ENCODE results near the gene GNB4. TPM values are rescaled to one million over a fixed set of nuclear protein-coding genes. Genes with fewer than 3 reads are reported as not detected.

Gene GNB4
- polyA plus RNA-seq, 1 of the 3 experiments (the other 2 are of a cell fraction) = 8.7 TPM

- no peak for TF ChIP-seq USF2 (IDR thresholded peaks at IDR 0.05; ENCODE audit: borderline replicate concordance, low read depth, low read length)
- TF ChIP-seq EZH2phosphoT487 (IDR thresholded peaks at IDR 0.05; ENCODE audit: borderline replicate concordance, low read depth) = no peak
- TF ChIP-seq GATA2 (CRISPR knock-in tag; IDR thresholded peaks at IDR 0.05) = no peak
- TF ChIP-seq IRF3 (IDR thresholded peaks at IDR 0.05; ENCODE audit: low read depth, low read length) = no peak
- no peak for TF ChIP-seq FOXJ3 (CRISPR knock-in tag; IDR thresholded peaks at IDR 0.05)
- TF ChIP-seq MAX (IDR thresholded peaks at IDR 0.05; ENCODE audit: low read depth) = peak; percentile 91
- TF ChIP-seq FOXM1 (IDR thresholded peaks at IDR 0.05; ENCODE audit: low read depth) = no peak
These were observed at the start of gene GNB4 (continued) for GRCh38 chr3:179451265-179452175.

- Histone ChIP-seq H3K4me1 (ENCODE audit: control insufficient read depth in 1 of 2, insufficient read depth in 2 of 2, low read depth in 1 of 2, low read length in 1 of 2) (no peaks in the 10 kb centered on the region), H3K27ac (ENCODE audit: low read depth in 2 of 2, low read length in 1 of 2) (no peak overlapping the region), H3K9me2 (no peaks in the 10 kb centered on the region), H3K4me2 (no peak overlapping the region), H3K79me2 (ENCODE audit: insufficient read depth) (no peaks in the 10 kb centered on the region), H3K9me3 (peaks cover 24% of the 10 kb centered on the region; the same call in 1 of the 2 replicates), H2AFZ (ENCODE audit: low read depth) (no peak overlapping the region), H3K4me3 (ENCODE audit: low read depth in 2 of 2, low read length in 1 of 2) (no peak overlapping the region), H3F3A (replicated peaks; ENCODE audit: insufficient read depth) (no peaks in the 10 kb centered on the region), H3K27me3 (ENCODE audit: insufficient read depth) (no peaks in the 10 kb centered on the region), H3K9ac (no peak overlapping the region), H4K20me1 (ENCODE audit: insufficient read depth) (no peaks in the 10 kb centered on the region), H3K36me3 (replicated peaks in 1 of 2; ENCODE audit: control insufficient read depth in 1 of 2, insufficient read depth in 2 of 2, low read length in 1 of 2) (no peaks in the 10 kb centered on the region)
- ChIA-PET CTCF (no interaction called here), POLR2A (no interaction called here)
- DNase-seq = no peak
- TF ChIP-seq NFIC (IDR thresholded peaks at IDR 0.05; ENCODE audit: borderline replicate concordance) = no peak
- TF ChIP-seq TCF12 (IDR thresholded peaks at IDR 0.05) = no peak
- TF ChIP-seq GATA2 (CRISPR knock-in tag; IDR thresholded peaks at IDR 0.05) = no peak
- no peak for TF ChIP-seq SIN3A (IDR thresholded peaks at IDR 0.05; ENCODE audit: borderline replicate concordance, low read depth, low read length)
- TF ChIP-seq YY1 (IDR thresholded peaks at IDR 0.05; ENCODE audit: low read depth) = no peak
- no peak for TF ChIP-seq MEF2A (IDR thresholded peaks at IDR 0.05; ENCODE audit: borderline replicate concordance, low read depth)
- no peak for TF ChIP-seq RFX5 (IDR thresholded peaks at IDR 0.05; ENCODE audit: low read length)
- TF ChIP-seq EZH2phosphoT487 (IDR thresholded peaks at IDR 0.05; ENCODE audit: borderline replicate concordance, low read depth) = no peak
- no peak for TF ChIP-seq FOXM1 (IDR thresholded peaks at IDR 0.05; ENCODE audit: low read depth)
- TF ChIP-seq JUND (IDR thresholded peaks at IDR 0.05) = no peak
- TF ChIP-seq MXI1 (IDR thresholded peaks at IDR 0.05; ENCODE audit: low read depth, low read length) = no peak
- no peak for TF ChIP-seq USF2 (IDR thresholded peaks at IDR 0.05; ENCODE audit: borderline replicate concordance, low read depth, low read length)
- TF ChIP-seq ELF1 (IDR thresholded peaks at IDR 0.05) = no peak
- TF ChIP-seq RXRA (IDR thresholded peaks at IDR 0.05; ENCODE audit: borderline replicate concordance, low read depth) = no peak
- no peak for TF ChIP-seq REST (IDR thresholded peaks at IDR 0.05; ENCODE audit: low read depth, low read length)
- TF ChIP-seq RAD21 (IDR thresholded peaks at IDR 0.05; ENCODE audit: low read length) = no peak
- no peak for TF ChIP-seq CTCF (IDR thresholded peaks at IDR 0.05)
- TF ChIP-seq EP300 (IDR thresholded peaks at IDR 0.05; ENCODE audit: borderline replicate concordance in 1 of 2, low read depth in 1 of 2, low read length in 1 of 2) = no peak
These were observed 44.2 kb upstream of the GNB4 start for GRCh38 chr3:179495483-179495882.
